CD4-positive, alpha-beta T cell treated with Interleukin-1 beta for 1 hour (primary cell): ENCODE measurements around the gene ANKRD63.

Experiments
- DNase-seq, 2 donors: peaks; one replicate each; pipeline ENCODE4 v3.0.0-alpha.2; 2020 to 2022

ANKRD63 gene

DNA sequence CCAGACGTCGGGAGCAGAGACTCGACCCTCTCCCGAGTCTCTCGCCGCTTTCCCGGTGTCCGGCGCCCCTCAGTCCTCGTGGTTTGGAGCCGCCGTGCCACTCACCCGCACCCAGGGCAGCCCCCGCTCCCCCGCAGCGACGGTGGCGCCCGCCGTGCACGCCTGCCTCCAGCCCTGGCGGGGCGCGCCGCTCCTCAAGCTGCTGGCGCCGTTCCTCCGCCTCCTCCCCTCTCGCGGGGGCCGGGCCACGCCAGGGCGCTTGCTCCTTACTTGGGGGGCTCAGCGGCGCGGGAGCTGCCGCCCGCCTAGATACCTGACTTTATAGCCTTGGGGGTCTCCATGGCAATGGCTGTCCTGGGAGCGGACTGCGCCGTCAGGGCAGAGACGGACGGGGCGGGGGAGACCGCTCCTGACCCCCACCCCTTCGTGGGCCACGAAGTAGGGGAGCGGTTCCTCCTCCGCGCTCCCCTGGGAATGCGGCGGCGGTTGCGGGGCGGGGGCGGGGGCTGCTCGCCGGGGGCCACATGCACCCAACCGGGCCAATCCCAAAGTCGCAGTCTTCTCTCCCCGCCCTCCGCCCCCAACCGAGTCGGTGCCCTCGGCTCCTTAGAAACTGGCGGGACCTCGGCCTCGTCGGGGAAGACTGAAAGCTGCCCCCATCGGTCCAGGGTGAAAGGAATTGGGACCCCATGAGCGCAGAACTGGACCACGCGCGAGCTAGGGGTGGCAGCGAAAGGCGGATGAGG is at the start of gene ANKRD63:
Gene ANKRD63 (minus strand): TSS at position 196 of the 746 bp plus-strand sequence. CDS start 478 bp downstream, outside the sequence.
- peak; percentile 15 to 28 for DNase-seq

GRCh38 chr15:40332113-40332781 is 49.4 kb upstream of the ANKRD63 start:
- no peak for DNase-seq

GRCh38 chr15:40331637-40332036 is 48.8 kb upstream of the ANKRD63 start:
- DNase-seq: no peak

- DNase-seq: no peak
These were observed 48.2 kb upstream of the ANKRD63 start for GRCh38 chr15:40331026-40331425.

DNA sequence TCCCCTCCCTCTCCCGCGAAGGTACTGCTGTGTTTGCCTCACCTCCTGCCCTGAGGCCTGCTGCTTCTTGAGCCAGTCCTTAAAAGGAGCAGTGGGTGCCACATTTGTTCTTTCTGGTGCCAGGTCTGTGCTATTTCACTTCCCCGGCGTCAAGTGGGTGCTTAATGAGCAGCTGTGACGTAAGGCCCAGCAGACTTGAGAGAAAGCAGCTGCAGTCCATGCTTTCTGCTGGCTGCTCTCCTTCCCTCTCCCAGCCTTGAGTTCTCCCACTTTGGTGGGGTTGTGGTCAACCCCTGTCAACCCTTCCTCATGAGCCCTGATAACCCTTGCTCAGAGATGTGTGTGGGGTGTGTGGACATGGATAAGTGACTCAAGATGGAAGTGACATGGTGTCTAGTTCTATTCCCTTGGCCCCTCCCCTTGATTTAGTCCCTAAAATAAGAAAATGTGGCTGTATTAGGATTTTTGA is 47.5 kb upstream of the ANKRD63 start:
- DNase-seq: no peak

GRCh38 chr15:40329804-40330203 is 46.9 kb upstream of the ANKRD63 start:
- DNase-seq: no peak

DNA sequence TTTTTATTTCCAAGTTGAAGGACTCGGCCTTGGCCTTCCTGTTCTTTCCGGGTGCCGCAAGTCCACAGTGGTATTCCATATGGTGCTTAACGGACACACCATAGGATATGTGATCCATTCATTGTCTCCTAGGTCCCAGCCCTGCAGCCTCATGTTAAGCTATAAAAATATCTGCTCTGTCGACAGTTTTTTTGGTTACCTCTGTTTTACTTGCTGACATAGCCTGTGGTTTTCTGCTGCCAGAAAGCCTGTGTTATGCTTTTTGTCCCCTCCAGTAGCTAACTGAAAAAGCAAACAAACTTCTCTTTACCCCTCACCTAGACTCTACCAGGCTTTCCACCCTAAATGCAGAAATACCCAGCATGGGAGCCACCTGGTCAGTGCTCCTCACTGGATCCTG is 45.9 kb upstream of the ANKRD63 start:
- no peak for DNase-seq

GRCh38 chr15:40328176-40328575 is 45.3 kb upstream of the ANKRD63 start:
- DNase-seq: no peak

DNA sequence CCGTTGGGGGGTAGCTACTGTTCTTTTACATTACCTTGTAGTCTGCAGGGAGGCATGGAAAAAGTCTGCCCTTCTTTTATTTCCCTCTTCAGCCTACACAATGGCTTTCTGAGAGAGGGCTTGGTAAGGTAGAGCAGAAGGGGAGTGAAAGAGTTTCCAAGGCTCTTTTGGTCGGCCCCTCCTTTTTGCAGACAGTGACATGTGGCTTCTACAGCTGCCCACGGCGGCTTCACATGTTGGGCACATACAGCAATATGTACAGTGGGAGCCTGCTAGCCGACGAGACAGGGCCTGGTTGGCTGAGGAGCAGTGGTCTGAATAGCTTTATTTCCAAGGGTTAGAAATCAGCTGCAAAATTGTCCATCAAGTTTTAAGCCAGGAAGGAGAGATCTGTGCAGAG is 44.6 kb upstream of the ANKRD63 start:
- no peak for DNase-seq

- no peak for DNase-seq
These were observed 42.8 kb upstream of the ANKRD63 start for GRCh38 chr15:40325700-40326099.

DNA sequence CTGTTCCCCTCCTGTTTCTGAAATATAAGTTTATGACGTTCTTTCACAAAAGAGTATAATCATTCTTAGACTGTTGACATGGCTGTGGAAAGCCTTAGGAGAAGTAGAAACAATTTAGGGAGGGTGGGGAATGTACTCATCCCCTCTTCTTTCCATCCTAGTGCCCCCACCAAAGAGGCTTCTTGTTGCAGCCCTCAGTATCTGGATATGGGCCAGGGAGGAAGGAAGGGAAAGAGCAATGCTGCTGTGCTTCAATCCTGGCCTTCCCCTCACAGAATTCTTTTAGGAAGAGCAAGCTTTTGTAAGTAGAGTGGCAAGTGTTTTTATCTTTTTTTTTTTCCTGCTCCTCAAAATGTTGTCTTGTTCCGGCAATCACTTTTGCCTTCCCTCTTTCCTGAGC is 42.3 kb upstream of the ANKRD63 start:
- DNase-seq: no peak

DNA sequence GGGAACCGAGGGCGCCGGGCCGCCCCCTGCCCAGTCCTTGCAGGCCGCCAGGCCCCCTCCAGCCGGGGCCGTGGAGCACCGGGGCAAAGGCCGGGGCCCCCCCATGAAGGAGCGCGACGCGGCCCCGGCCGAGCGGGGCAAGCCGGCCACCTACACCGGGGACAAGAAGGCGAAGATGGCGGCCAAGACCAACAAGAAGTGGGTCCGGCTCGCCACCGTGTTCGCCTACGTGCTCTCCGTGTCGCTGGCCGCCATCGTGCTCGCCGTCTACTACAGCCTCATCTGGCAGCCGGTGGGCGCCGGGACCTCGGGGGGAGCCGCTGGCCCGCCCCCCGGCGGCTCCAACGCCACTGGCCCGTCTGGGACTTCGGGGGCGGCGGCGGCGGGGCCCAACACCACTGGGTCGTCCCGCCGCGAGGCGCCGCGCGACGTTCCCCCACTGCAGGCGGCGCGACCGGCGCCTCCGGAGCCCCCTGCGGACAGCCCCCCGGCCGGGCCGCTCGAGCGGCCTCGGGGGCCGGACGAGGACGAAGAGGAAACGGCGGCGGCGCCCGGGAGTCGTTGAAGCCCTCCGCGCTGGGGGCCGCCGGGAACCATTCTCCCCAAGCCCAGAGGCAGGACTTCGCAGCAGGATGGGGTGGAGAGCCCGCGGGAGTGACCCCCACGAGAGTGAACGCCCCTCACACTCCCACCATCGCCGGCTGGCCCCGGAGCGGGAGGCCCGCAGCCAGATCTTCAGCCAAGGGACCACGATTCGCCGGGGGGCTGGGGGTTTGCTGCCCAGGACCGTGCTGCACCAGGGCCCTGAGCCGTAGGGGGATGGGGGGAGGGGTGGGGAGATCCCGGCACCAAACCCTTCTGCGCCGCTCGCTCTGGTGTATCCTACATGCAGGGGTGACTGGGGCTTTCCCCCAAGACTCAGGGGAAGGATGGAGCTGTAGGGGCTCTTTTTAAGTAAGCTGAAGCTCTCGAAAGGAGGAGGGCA is 41.4 kb upstream of the ANKRD63 start:
- DNase-seq: peak in 1 of 2 donors; percentile 21

DNA sequence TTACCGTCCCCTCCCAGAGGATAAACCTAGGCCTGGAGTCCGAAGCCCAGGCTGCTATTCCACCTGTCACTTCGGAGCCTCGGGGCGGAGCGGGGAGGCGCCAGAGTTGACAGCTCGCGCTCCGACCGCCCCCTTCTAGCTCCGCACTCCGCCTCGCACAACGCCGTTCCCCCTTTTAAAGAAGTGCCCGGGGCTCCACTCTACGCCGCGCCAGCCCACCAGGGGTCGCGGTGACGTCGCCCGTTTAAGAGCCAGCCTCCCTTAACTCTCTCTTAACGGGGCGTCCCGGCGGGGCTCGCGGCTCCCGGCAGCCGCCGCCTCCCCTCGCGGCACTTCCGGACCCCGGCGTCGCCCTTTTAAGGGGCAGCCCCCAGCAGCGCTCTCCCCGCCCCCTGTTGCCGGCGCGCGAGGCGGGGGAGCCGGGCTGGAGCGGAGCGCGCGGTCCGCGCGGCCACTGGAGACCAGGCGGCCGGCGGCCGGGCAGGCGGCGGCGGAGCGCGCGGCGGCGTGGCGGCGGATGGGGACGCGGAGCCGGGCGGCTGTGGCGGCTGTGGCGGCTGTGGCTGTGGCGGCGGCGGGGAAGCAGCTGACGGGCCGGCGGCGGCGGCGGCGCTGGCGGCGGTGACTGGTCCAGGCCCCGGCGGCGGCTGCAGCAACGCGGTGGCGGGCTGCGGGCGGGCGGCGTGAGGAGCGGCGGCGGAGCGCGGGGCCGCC is 40.5 kb upstream of the ANKRD63 start, which contains the start of gene INAFM2:
Gene INAFM2 (plus strand): TSS at position 454 of the 714 bp plus-strand sequence. CDS start 364 bp downstream, outside the sequence.
- DNase-seq: peak; percentile 92 to 93

- no peak for DNase-seq
These were observed 39.8 kb upstream of the ANKRD63 start for GRCh38 chr15:40322531-40323238.

DNA sequence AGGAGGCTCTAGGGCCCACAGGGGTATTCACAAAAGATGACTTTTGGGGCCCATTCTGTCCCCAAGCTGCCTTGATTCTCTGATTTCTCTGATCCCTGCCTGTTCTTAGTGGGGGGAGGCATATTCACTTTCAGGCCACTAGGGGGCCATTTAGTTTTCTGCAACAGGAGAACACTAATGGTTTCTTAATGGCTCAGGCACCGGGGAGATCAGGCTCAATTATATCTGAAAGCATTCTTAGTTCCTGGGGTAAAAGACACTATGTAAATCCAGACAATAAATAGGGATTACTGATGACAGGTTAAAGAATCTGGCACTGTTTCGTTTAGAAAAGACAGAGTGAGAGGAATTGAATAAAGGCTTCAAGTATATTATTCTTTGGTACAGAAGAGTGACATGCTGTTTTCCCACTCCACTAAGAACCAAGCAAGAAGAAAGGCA is 38.1 kb upstream of the ANKRD63 start:
- peak; percentile 66 to 78 for DNase-seq

DNA sequence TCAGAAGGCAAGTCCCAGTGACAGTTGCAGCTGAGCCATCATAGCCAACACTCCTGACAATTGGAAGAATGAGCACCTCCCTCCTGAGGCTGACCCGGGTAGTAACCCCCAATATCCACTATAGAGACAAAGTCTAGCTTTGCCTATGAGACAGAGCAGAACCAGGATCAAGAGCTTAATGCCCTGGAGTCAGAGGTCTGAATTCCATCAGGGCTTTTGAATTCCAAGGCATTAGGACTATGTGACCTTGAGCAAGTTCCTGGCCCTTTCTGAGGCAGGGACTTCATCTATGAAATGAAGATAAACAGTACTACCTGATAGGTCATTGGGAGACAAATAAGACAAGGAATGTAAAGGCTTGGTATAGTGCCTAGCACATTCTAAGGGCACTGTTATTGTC is 37.5 kb upstream of the ANKRD63 start:
- DNase-seq: no peak

DNA sequence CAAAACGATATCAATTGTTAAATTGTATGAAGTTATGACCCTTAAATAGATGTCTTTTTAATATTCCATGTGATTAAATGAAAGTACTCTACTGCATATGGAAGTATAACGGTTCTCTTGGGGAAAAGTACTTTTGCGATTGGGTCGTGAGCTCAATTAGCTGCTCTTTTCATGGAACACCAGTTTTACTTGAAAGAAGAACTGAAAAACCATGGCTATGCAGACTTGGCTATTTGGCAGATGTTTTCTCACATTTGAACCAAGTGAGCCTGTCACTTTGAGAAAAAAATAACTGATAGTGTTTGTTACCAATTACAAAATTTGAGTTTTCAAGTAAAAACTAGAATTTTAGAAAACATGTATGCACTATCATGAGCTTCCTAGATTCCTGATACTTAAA is 34.7 kb upstream of the ANKRD63 start:
- DNase-seq: no peak

DNA sequence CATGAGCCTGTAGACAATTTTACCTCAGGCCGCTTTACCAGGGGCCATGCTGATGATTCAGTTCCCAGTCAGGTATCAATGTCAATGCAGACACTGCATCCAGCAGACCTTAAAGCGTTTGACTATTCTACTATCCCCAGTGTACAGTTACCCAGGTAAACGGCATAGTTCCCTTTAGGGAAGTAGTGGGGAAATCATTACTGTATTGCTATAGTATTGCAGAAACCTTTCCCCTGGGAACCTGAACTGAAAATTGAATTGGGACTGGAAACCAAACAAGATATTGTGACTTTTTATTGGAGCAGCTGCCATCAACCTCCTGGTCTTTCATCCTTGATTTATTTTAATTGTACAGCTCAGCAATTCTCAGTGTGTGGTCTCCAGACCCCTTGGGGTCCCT is 34.1 kb upstream of the ANKRD63 start:
- no peak for DNase-seq

- no peak for DNase-seq
These were observed 31.9 kb upstream of the ANKRD63 start for GRCh38 chr15:40314723-40315276.

- peak; percentile 63 to 67 for DNase-seq
These were observed 30.9 kb upstream of the ANKRD63 start for GRCh38 chr15:40313531-40314398.
